Colonic mucosa (tissue), 4 donors: ENCODE measurements around the gene PYGO2. TPM values are rescaled to one million over a fixed set of nuclear protein-coding genes. Genes with fewer than 3 reads are reported as not detected.
"Not testable (repeated sequence)": the region's sequence is repeated elsewhere in the genome, so short reads cannot be mapped to it uniquely, and the experiment has no call there.

ENCODE experiments used
- DNase-seq: peaks from one replicate; pipeline ENCODE4 v3.0.0-alpha.2; 2020
- H3K27ac ChIP-seq: fragments of 200-600 bp; one replicate; pipeline ENCODE4 v1.8.0; 2021
- H3K27me3 ChIP-seq: fragments of 200-600 bp; one replicate; pipeline ENCODE4 v1.8.0; 2021
- H3K36me3 ChIP-seq: fragments of 200-600 bp; one replicate; pipeline ENCODE4 v1.8.0; 2021
- H3K4me1 ChIP-seq: fragments of 200-600 bp; one replicate; pipeline ENCODE4 v1.8.0; 2021; ENCODE audit warnings: mild to moderate bottlenecking
- H3K4me3 ChIP-seq: fragments of 200-600 bp; one replicate; pipeline ENCODE4 v1.8.0; 2021
- H3K9ac ChIP-seq, 2 donors: one replicate each; pipeline ENCODE4 v1.7.0; 2013; ENCODE audit warnings: control low read depth in 2 of 2, low read depth in 2 of 2, low read length in 2 of 2
- H3K9me3 ChIP-seq: fragments of 200-600 bp; one replicate; pipeline ENCODE4 v1.8.0; 2021
- CTCF ChIP-seq: fragments of 200-600 bp; IDR thresholded peaks from one replicate; pipeline ENCODE4 v1.8.0; 2022; ENCODE audit warnings: antibody characterized with exemption, mild to moderate bottlenecking
- intact Hi-C: fragments of 100-400 bp; cut with DNase I; formaldehyde crosslinking; loops from one replicate; pipeline ENCODE4 v1.14.1; 2022
- microRNA-seq: library from miRNA; unstranded; fragments of <30 nt; microRNA quantifications from one replicate; pipeline ENCODE4, GENCODE V29; 2019
- total RNA-seq, 2 donors: library from RNA; stranded (reverse); fragmentation: NEBNext Ultra II Directional in 1 of 2; extraction: Animal tissue kit (Norgen Biotek cat#: 25700) in 1 of 2; gene quantifications; one replicate each; pipeline ENCODE4 v1.2.1, GENCODE V29; 2021
- donor health status: healthy.
- donor health status: DM: no; HTN: no; CAD: no.
- donor health status: DM: no; HTN: no; CAD: no.

The PYGO2 gene
- total RNA-seq, 2 donors from 2014 or later, result 25.8 to 33.8 TPM

DNA sequence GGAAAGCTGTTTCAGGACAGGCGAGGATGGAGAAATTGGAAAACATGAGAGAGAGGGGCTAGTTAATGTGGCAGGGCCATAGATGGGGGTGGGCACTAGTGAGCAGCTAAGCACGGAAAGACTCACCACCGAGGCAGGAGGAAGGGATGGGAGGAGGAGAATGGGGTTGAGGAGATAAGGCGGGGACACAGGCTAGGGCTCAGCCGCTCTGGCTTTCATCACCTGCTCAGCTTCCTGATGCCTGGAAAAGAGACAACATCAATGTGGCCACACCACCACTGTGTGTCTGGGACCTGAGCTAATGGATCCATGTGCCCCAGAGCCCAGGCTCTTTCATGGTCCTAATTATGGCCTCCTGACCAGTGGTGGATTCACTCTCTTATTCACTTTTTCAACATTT lies 52.6 kb downstream of the PYGO2 start:
- H3K27ac ChIP-seq, result no peak overlapping the region
- intact Hi-C loops, result loop anchor here (5.0 kb wide), 1 partner anchor 153 kb away; the partner anchor contains the start of gene EFNA4
- no peak overlapping the region for H3K9ac ChIP-seq
- H3K36me3 ChIP-seq, result no peaks in the 10 kb centered on the region
- DNase-seq, result no peak
- H3K9me3 ChIP-seq, result no peaks in the 10 kb centered on the region
- no peaks in the 10 kb centered on the region for H3K4me1 ChIP-seq
- no peak overlapping the region for H3K4me3 ChIP-seq
- no peak for TF ChIP-seq CTCF
- no peaks in the 10 kb centered on the region for H3K27me3 ChIP-seq

DNA sequence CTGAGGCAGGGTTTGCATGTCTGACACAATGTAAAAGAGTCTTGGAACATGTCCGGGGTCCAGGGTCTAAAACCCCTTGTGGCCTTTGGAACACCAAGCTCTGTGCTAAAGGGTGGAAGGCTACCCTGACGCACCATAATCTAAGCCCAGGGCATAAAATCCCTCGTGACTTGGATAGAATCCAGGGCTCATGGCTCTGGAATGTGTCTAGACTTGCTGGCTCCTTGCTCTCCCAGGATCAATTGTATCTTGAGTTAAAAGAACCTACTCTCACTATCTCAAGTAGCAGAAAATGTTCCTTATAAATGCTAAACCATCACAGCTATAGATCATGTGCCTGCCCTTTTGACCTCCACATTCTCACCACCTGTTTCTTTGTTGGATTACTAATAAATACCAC lies 53.5 kb downstream of the PYGO2 start:
- not testable (repeated sequence) for H3K27ac ChIP-seq, H3K9ac ChIP-seq, H3K4me3 ChIP-seq, H3K27me3 ChIP-seq, H3K9me3 ChIP-seq, DNase-seq, H3K4me1 ChIP-seq, H3K36me3 ChIP-seq
- intact Hi-C loops, result loop anchor here (5.0 kb wide), 1 partner anchor 154 kb away; the partner anchor contains the start of gene EFNA4

Small RNA genes within 50 kb of the gene (microRNA-seq; reads per million reads assigned to microRNA genes)
- gene MIR4258, result not detected

Other genes with a start within 250 kb of the PYGO2 start
- gene KCNN3, start 91.5 kb downstream of the PYGO2 start, total RNA-seq, result 1 to 10 TPM in 1 of 2 donors, under 1 TPM in 1; 0.99 to 2.5 TPM
- 10 to 100 TPM; 32.0 to 46.5 TPM for gene PMVK, start 25.1 kb downstream of the PYGO2 start, total RNA-seq
- 10 to 100 TPM; 22.0 to 51.4 TPM for gene PBXIP1, start 5.7 kb downstream of the PYGO2 start, total RNA-seq
- 100 to 1,000 TPM in 1 of 2 donors, 10 to 100 TPM in 1; 98.3 to 104 TPM for gene SHC1, start 9.0 kb upstream of the PYGO2 start, total RNA-seq
- 10 to 100 TPM; 49.5 to 76.5 TPM for gene CKS1B, start 12.9 kb upstream of the PYGO2 start, total RNA-seq
- gene FLAD1, start 21.6 kb upstream of the PYGO2 start, total RNA-seq, result 10 to 100 TPM; 28.2 to 46.1 TPM
- not detected for gene LENEP, start 31.8 kb upstream of the PYGO2 start, total RNA-seq
- gene ZBTB7B, start 41.0 kb upstream of the PYGO2 start, total RNA-seq, result 100 to 1,000 TPM; 185 to 205 TPM
- 1 to 10 TPM; 1.7 to 1.9 TPM for gene DCST2, start 72.0 kb upstream of the PYGO2 start, total RNA-seq
- gene DCST1, start 72.0 kb upstream of the PYGO2 start, total RNA-seq, result not detected
- 100 to 1,000 TPM; 101 to 228 TPM for gene ADAM15, start 89.5 kb upstream of the PYGO2 start, total RNA-seq
- 10 to 100 TPM; 26.1 to 27.2 TPM for gene EFNA4, start 102.0 kb upstream of the PYGO2 start, total RNA-seq
- 10 to 100 TPM; 12.7 to 21.4 TPM for gene EFNA3, start 117.1 kb upstream of the PYGO2 start, total RNA-seq
- gene EFNA1, start 166.1 kb upstream of the PYGO2 start, total RNA-seq, result 100 to 1,000 TPM in 1 of 2 donors, 10 to 100 TPM in 1; 61.3 to 125 TPM
- 100 to 1,000 TPM; 102 to 130 TPM for gene SLC50A1, start 174.1 kb upstream of the PYGO2 start, total RNA-seq
- gene DPM3, start 178.7 kb upstream of the PYGO2 start, total RNA-seq, result 100 to 1,000 TPM; 149 to 182 TPM
- 100 to 1,000 TPM; 140 to 172 TPM for gene KRTCAP2, start 211.5 kb upstream of the PYGO2 start, total RNA-seq
- gene TRIM46, start 212.1 kb upstream of the PYGO2 start, total RNA-seq, result under 1 TPM; 0.10 to 0.19 TPM
- gene THBS3, start 246.1 kb upstream of the PYGO2 start, total RNA-seq, result 10 to 100 TPM; 12.2 to 16.0 TPM
- 10 to 100 TPM; 37.5 to 55.8 TPM for gene MTX1, start 246.9 kb upstream of the PYGO2 start, total RNA-seq